Neuronal stem cell (in vitro differentiated cells): ENCODE measurements around the gene TMTC1.

Source experiments
- DNase-seq: peaks from one replicate; pipeline ENCODE4 v3.0.0-alpha.2; 2013; ENCODE audit warnings: low spot score
- H2AFZ ChIP-seq: one replicate; pipeline ENCODE4 v1.6.1; 2013; ENCODE audit warnings: mild to moderate bottlenecking, low read length, inconsistent platforms
- H2AK5ac ChIP-seq: 2 replicates; pipeline ENCODE4 v1.6.1; 2013; ENCODE audit warnings: low read depth, mild to moderate bottlenecking, inconsistent platforms, low read length, moderate library complexity, mixed read lengths
- H2BK120ac ChIP-seq: 2 replicates; pipeline ENCODE4 v1.6.1; 2013; ENCODE audit warnings: low read depth, mild to moderate bottlenecking, inconsistent platforms, low read length, moderate library complexity, mixed read lengths
- H2BK12ac ChIP-seq: one replicate; pipeline ENCODE4 v1.6.1; 2013; ENCODE audit warnings: low read length, inconsistent platforms
- H2BK15ac ChIP-seq: 2 replicates; pipeline ENCODE4 v1.6.1; 2013; ENCODE audit warnings: mild to moderate bottlenecking, low read length, inconsistent platforms, mixed read lengths
- H2BK5ac ChIP-seq: one replicate; pipeline ENCODE4 v1.6.1; 2013; ENCODE audit warnings: inconsistent platforms, mild to moderate bottlenecking, low read length, moderate library complexity
- H3K14ac ChIP-seq: one replicate; pipeline ENCODE4 v1.6.1; 2013; ENCODE audit warnings: low read length, inconsistent platforms
- H3K18ac ChIP-seq: 2 replicates; pipeline ENCODE4 v1.6.1; 2013; ENCODE audit warnings: low read length, inconsistent platforms
- H3K23ac ChIP-seq: 2 replicates; pipeline ENCODE4 v1.6.1; 2013; ENCODE audit warnings: low read depth, mild to moderate bottlenecking, mixed read lengths, low read length, inconsistent platforms; ENCODE audit not compliant: poor library complexity
- H3K27ac ChIP-seq: replicated peaks from 3 replicates; pipeline ENCODE4 v1.5.1; 2013; ENCODE audit warnings: low read length, inconsistent platforms
- H3K27me3 ChIP-seq, 3 experiments: 2 replicates each; pipeline ENCODE4 v1.6.1; 2013; ENCODE audit warnings: low read length in 3 of 3, mild to moderate bottlenecking in 2 of 3, inconsistent platforms in 1 of 3, low read depth in 1 of 3, mixed read lengths in 1 of 3, moderate library complexity in 1 of 3; ENCODE audit not compliant: control insufficient read depth in 3 of 3, insufficient read depth in 3 of 3
- H3K36me3 ChIP-seq, 2 donors: replicated peaks in 1 of 2; 2 replicates each; pipeline ENCODE4 v1.6.1; 2013; ENCODE audit warnings: low read length in 2 of 2; ENCODE audit not compliant: control insufficient read depth in 2 of 2, insufficient read depth in 2 of 2
- H3K4ac ChIP-seq: 2 replicates; pipeline ENCODE4 v1.6.1; 2013; ENCODE audit warnings: inconsistent platforms, mild to moderate bottlenecking, low read length, moderate library complexity
- H3K4me1 ChIP-seq, 2 donors: 1 replicate in 1 of 2; 2 replicates in 1 of 2; pipeline ENCODE4 v1.6.1; 2013; ENCODE audit warnings: low read length in 2 of 2, low read depth in 1 of 2; ENCODE audit not compliant: control insufficient read depth in 2 of 2, insufficient read depth in 1 of 2
- H3K4me2 ChIP-seq: one replicate; pipeline ENCODE4 v1.6.1; 2013; ENCODE audit warnings: mild to moderate bottlenecking, low read length, inconsistent platforms; ENCODE audit not compliant: insufficient read depth, poor library complexity, severe bottlenecking
- H3K4me3 ChIP-seq, 2 donors: 2 replicates each; pipeline ENCODE4 v1.5.1; 2013; ENCODE audit warnings: low read length in 2 of 2, mild to moderate bottlenecking in 2 of 2, inconsistent platforms in 1 of 2, moderate library complexity in 1 of 2
- H3K79me1 ChIP-seq: one replicate; pipeline ENCODE4 v1.6.1; 2013; ENCODE audit warnings: low read depth, mild to moderate bottlenecking, inconsistent platforms, low read length, moderate library complexity
- H3K9ac ChIP-seq: one replicate; pipeline ENCODE4 v1.6.1; 2013; ENCODE audit warnings: mild to moderate bottlenecking, low read depth, low read length, inconsistent platforms; ENCODE audit not compliant: poor library complexity
- H3K9me3 ChIP-seq, 2 donors: replicated peaks in 1 of 2; 2 replicates each; pipeline versions ENCODE3 to v1.6.1; 2013; ENCODE audit warnings: low read length in 2 of 2, mild to moderate bottlenecking in 2 of 2, inconsistent platforms in 1 of 2, low read depth in 1 of 2, mixed read lengths in 1 of 2, moderate library complexity in 1 of 2; ENCODE audit not compliant: control insufficient read depth in 2 of 2, insufficient read depth in 1 of 2
- H4K8ac ChIP-seq: one replicate; pipeline ENCODE4 v1.6.1; 2013; ENCODE audit warnings: low read depth, mild to moderate bottlenecking, inconsistent platforms, low read length, moderate library complexity
- H4K91ac ChIP-seq: one replicate; pipeline ENCODE4 v1.6.1; 2013; ENCODE audit warnings: low read length, low read depth, mild to moderate bottlenecking, inconsistent platforms; ENCODE audit not compliant: poor library complexity
- WGBS, 2 donors: extraction: QIAGEN DNeasy Blood & Tissue Kit; methylation state at CpG; one replicate each; pipeline ENCODE4 v1.1.7; 2013; ENCODE audit warnings: missing lambda C conversion rate in 2 of 2, mixed read lengths in 1 of 2; ENCODE audit not compliant: insufficient read length in 2 of 2, insufficient replicate concordance in 1 of 2; ENCODE audit errors: extremely low coverage in 2 of 2; 5-methylcytosine and 5-hydroxymethylcytosine counted together

Gene TMTC1

DNA sequence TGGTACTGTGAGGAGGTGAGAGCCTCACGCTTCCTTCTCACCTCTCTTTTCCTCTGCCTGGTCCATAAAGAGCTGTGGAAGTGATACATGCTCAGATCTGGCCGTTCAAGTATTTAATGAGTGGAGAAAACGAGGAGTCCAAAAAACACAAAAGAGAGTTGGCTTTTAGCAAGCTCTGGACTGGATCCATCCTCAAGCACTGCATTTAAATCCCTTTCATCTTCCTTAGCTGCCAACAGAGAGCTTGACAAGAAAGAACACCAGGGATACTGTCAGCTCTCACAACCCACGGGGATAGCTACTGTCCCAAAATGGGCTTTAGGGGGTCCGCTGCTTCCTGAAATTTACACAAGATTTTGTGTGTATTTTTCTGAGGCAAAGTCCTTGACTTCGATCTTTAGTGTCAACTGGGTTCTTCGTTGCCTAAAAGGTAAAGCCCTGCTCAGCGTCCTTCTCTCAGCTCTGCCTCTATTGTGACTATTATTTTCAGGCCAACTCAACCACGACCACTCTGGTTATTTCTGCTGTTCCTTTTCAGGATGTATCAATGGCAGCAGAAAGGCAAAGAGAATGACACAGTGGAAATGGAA is 120.9 kb downstream of the TMTC1 start:
- H2BK15ac ChIP-seq: no peak overlapping the region
- no peak overlapping the region for H2AK5ac ChIP-seq
- H3K9me3 ChIP-seq: peaks cover 2 to 5% of the 10 kb centered on the region in 2 donors
- H3K36me3 ChIP-seq: peaks cover 0 to 16% of the 10 kb centered on the region in 2 donors
- no peak overlapping the region for H2BK12ac ChIP-seq
- no peak overlapping the region for H2BK5ac ChIP-seq
- no peak overlapping the region for H3K18ac ChIP-seq
- H3K14ac ChIP-seq: no peak overlapping the region
- H2AFZ ChIP-seq: peak overlapping the region; percentile 64
- H3K9ac ChIP-seq: no peak overlapping the region
- peaks cover 7 to 11% of the 10 kb centered on the region in 2 donors for H3K4me1 ChIP-seq
- peak overlapping the region; percentile 21 for H3K4me2 ChIP-seq
- no peak overlapping the region for H3K23ac ChIP-seq
- H3K27me3 ChIP-seq: no peaks in the 10 kb centered on the region
- no peak overlapping the region for H3K4me3 ChIP-seq
- no peaks in the 10 kb centered on the region for H3K79me1 ChIP-seq
- no peak overlapping the region for H4K8ac ChIP-seq
- no peak overlapping the region for H3K4ac ChIP-seq
- H3K27ac ChIP-seq: no peak overlapping the region
- H2BK120ac ChIP-seq: no peak overlapping the region
- no peak for DNase-seq
- no CpG with 5 or more reads among the region's 9 CpGs for WGBS, 2 donors
- no peak overlapping the region for H4K91ac ChIP-seq

GRCh38 chr12:29660847-29661246 is 122.9 kb downstream of the TMTC1 start:
- Histone ChIP-seq H3K9me3 (peaks cover 2 to 5% of the 10 kb centered on the region in 2 donors), H3K79me1 (no peaks in the 10 kb centered on the region), H4K8ac (no peak overlapping the region), H2BK15ac (no peak overlapping the region), H3K9ac (no peak overlapping the region), H3K27me3 (no peaks in the 10 kb centered on the region), H3K27ac (no peak overlapping the region), H2AK5ac (no peak overlapping the region), H2BK12ac (no peak overlapping the region), H3K4me2 (no peak overlapping the region), H2AFZ (no peak overlapping the region), H2BK5ac (no peak overlapping the region), H3K23ac (no peak overlapping the region), H3K4ac (no peak overlapping the region), H3K4me1 (peaks cover 5 to 6% of the 10 kb centered on the region in 2 donors), H3K14ac (no peak overlapping the region), H3K36me3 (peaks cover 0 to 23% of the 10 kb centered on the region in 2 donors), H3K4me3 (no peak overlapping the region), H3K18ac (no peak overlapping the region), H2BK120ac (no peak overlapping the region), H4K91ac (no peak overlapping the region)
- no CpG with 5 or more reads among the region's 6 CpGs for WGBS, 2 donors
- no peak for DNase-seq

DNA sequence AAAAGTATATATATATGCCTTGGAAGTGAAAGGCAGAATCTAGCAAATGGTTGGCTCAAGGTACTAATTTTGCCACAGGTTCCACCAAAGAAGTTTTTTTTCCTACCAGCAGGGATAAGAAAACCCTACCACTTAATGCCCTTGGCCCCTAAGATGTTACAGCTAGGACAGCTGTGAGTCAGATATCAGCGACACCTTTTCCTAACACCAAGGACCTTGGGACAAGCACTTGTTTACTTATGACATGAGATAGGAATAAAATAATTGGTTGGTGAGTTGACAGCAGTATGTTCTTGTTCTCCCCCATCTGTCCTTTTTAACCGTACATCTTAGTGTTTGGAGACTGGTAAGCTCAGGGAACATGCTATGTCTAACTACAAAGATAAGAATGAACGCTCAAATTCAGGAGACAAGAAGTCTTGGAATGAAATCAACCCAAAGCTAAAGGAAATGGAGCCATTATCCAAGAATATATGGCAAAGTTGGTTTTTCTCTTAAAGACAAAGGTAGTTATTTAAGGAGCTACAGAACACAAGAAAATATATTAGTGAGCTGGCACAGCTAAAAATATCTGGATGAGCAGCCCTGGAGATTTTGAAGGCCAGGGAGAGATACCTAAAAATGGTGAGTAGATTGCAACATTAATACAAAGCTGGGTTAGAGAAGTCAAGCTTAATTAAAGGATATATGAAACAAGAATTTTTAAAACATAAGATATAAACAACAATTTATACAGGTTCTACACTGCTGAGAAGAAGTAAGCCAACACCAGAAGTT is 126.8 kb downstream of the TMTC1 start:
- Histone ChIP-seq H2BK12ac (no peak overlapping the region), H3K23ac (no peak overlapping the region), H4K8ac (no peak overlapping the region), H3K9ac (no peak overlapping the region), H3K9me3 (peaks cover 2 to 12% of the 10 kb centered on the region in 2 donors), H4K91ac (no peak overlapping the region), H3K4me3 (no peak overlapping the region), H2BK15ac (no peak overlapping the region), H3K14ac (no peak overlapping the region), H3K27me3 (peaks cover 0 to 2% (median 0%) of the 10 kb centered on the region in 3 experiments), H2AFZ (no peak overlapping the region), H3K4me2 (no peak overlapping the region), H3K79me1 (no peaks in the 10 kb centered on the region), H3K4me1 (peaks cover 0 to 3% of the 10 kb centered on the region in 2 donors), H2BK5ac (no peak overlapping the region), H2BK120ac (no peak overlapping the region), H2AK5ac (no peak overlapping the region), H3K27ac (no peak overlapping the region), H3K36me3 (peaks cover 2 to 33% of the 10 kb centered on the region in 2 donors), H3K18ac (no peak overlapping the region), H3K4ac (no peak overlapping the region)
- no CpG with 5 or more reads among the region's 3 CpGs for WGBS, 2 donors
- DNase-seq: no peak

- Histone ChIP-seq H3K36me3 (peaks cover 2 to 41% of the 10 kb centered on the region in 2 donors), H2BK120ac (no peak overlapping the region), H2BK5ac (no peak overlapping the region), H2BK15ac (no peak overlapping the region), H3K4ac (no peak overlapping the region), H2AFZ (no peak overlapping the region), H3K14ac (no peak overlapping the region), H2BK12ac (no peak overlapping the region), H3K27me3 (peaks cover 0 to 2% (median 0%) of the 10 kb centered on the region in 3 experiments), H3K4me2 (no peak overlapping the region), H3K9me3 (peaks cover 2 to 12% of the 10 kb centered on the region in 2 donors), H3K4me3 (no peak overlapping the region), H4K8ac (no peak overlapping the region), H3K18ac (no peak overlapping the region), H3K23ac (no peak overlapping the region), H3K27ac (no peak overlapping the region), H2AK5ac (no peak overlapping the region), H3K4me1 (peaks cover 0 to 3% of the 10 kb centered on the region in 2 donors), H3K79me1 (no peaks in the 10 kb centered on the region), H3K9ac (no peak overlapping the region), H4K91ac (no peak overlapping the region)
- WGBS, 2 donors: no CpG with 5 or more reads among the region's 6 CpGs
- DNase-seq: no peak
Observed at GRCh38 chr12:29655861-29656260, 127.9 kb downstream of the TMTC1 start.
